BE2C (cell line): ENCODE results near the gene TNIP3.

Experiments used
- DNase-seq: peaks from one replicate; pipeline ENCODE4 v3.0.0-alpha.2; 2020
- H3K27me3 ChIP-seq: fragments of 250-450 bp; sonication (Bioruptor Pico); 2 replicates; pipeline ENCODE4 v1.5.1; 2020; ENCODE audit warnings: mild to moderate bottlenecking
- H3K36me3 ChIP-seq: fragments of 250-450 bp; sonication (Bioruptor Pico); 2 replicates; pipeline ENCODE4 v1.5.1; 2020; ENCODE audit warnings: mild to moderate bottlenecking
- H3K4me1 ChIP-seq: fragments of 250-450 bp; sonication (Bioruptor Pico); 2 replicates; pipeline ENCODE4 v1.5.1; 2020
- H3K4me3 ChIP-seq: 2 replicates; pipeline ENCODE4 v1.5.1; 2011; ENCODE audit warnings: low read depth, low read length
- H3K9me3 ChIP-seq: fragments of 250-450 bp; sonication (Bioruptor Pico); 2 replicates; pipeline ENCODE4 v1.5.1; 2020
- TF ChIP-seq, protein P1 (sequence below): IDR thresholded peaks from 2 replicates; pipeline ENCODE4 v1.5.1; 2012; ENCODE audit warnings: mild to moderate bottlenecking, low read depth, low read length

Gene TNIP3

GRCh38 chr4:121199742-121200561, 35.8 kb upstream of the TNIP3 start:
- TF ChIP-seq, protein P1, sequence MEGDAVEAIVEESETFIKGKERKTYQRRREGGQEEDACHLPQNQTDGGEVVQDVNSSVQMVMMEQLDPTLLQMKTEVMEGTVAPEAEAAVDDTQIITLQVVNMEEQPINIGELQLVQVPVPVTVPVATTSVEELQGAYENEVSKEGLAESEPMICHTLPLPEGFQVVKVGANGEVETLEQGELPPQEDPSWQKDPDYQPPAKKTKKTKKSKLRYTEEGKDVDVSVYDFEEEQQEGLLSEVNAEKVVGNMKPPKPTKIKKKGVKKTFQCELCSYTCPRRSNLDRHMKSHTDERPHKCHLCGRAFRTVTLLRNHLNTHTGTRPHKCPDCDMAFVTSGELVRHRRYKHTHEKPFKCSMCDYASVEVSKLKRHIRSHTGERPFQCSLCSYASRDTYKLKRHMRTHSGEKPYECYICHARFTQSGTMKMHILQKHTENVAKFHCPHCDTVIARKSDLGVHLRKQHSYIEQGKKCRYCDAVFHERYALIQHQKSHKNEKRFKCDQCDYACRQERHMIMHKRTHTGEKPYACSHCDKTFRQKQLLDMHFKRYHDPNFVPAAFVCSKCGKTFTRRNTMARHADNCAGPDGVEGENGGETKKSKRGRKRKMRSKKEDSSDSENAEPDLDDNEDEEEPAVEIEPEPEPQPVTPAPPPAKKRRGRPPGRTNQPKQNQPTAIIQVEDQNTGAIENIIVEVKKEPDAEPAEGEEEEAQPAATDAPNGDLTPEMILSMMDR, result no peak
- Histone ChIP-seq H3K9me3 (no peaks in the 10 kb centered on the region), H3K4me1 (no peaks in the 10 kb centered on the region), H3K36me3 (no peaks in the 10 kb centered on the region), H3K4me3 (no peak overlapping the region), H3K27me3 (no peaks in the 10 kb centered on the region)
- DNase-seq, result no peak

GRCh38 chr4:121198251-121198650, 34.1 kb upstream of the TNIP3 start:
- TF ChIP-seq, protein P1, result no peak
- no peaks in the 10 kb centered on the region for H3K9me3 ChIP-seq
- H3K36me3 ChIP-seq, result no peaks in the 10 kb centered on the region
- H3K4me3 ChIP-seq, result no peak overlapping the region
- H3K4me1 ChIP-seq, result no peaks in the 10 kb centered on the region
- DNase-seq, result no peak
- no peaks in the 10 kb centered on the region for H3K27me3 ChIP-seq

DNA sequence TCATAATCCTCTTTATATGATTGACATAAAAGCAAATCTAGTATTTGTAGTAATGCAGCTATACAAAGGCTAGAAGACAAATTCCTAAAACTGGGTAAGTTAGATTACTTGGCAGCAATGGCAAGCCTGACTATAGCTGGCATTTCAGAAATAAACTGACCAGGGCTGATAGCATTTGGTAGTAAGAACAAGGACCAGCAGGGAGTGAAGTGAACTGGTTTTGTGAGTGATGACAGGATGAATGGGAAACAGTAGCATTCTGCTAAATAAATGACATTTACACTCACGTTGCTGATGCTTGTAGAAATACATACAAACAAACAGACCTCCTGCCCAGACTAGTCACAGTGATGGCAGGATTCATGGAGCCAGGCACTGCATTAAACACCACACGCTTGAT, 31.5 kb upstream of the TNIP3 start:
- no peaks in the 10 kb centered on the region for H3K36me3 ChIP-seq
- H3K27me3 ChIP-seq, result peaks cover 11% of the 10 kb centered on the region
- no peaks in the 10 kb centered on the region for H3K4me1 ChIP-seq
- DNase-seq, result no peak
- TF ChIP-seq, protein P1, result no peak
- H3K4me3 ChIP-seq, result no peak overlapping the region
- no peaks in the 10 kb centered on the region for H3K9me3 ChIP-seq

DNA sequence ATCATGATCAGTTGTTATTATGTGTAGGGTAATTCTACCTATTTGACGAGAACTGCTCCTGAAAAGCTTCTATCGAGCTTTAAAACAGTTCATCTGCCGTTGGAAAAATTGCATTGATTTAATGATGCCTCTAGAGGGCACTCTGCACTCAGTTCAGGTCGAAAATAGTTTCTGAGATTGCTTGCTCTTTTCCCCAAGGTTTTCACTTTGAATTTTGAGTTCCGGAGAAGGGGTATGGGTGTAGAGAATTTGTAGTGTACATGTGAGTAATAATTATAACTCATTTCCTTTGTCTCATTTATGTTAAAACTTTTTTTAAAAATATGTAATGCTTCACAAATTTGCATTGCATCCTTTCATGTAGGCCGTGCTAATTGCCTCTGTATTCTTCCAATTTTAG, 28.4 kb upstream of the TNIP3 start:
- no peaks in the 10 kb centered on the region for H3K9me3 ChIP-seq
- TF ChIP-seq, protein P1, result peak; percentile 86
- no peak overlapping the region for H3K4me3 ChIP-seq
- no peak for DNase-seq
- peaks cover 11% of the 10 kb centered on the region for H3K27me3 ChIP-seq
- no peaks in the 10 kb centered on the region for H3K36me3 ChIP-seq
- H3K4me1 ChIP-seq, result no peaks in the 10 kb centered on the region

DNA sequence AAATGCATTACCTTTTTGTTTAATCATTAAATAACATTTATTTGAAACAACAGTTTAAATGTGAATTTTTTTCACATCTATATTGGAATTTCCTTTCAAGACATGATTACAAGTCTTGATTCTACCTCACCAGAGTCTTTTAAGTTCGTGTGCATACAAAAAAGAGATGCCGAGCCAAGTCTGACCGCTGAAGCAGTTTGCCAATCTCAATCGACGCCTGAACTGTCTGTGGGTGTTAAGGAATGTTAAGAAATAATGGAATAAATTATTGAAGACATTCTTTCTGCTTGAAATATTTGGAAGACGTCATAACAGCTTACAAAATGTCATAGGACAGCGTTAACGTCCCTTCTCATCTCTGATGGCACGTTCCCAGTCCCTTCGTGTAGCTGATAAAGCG, 27.9 kb upstream of the TNIP3 start:
- TF ChIP-seq, protein P1, result no peak
- Histone ChIP-seq H3K36me3 (no peaks in the 10 kb centered on the region), H3K9me3 (no peaks in the 10 kb centered on the region), H3K4me1 (no peaks in the 10 kb centered on the region), H3K27me3 (peaks cover 11% of the 10 kb centered on the region), H3K4me3 (no peak overlapping the region)
- DNase-seq, result no peak

- Histone ChIP-seq H3K36me3 (no peaks in the 10 kb centered on the region), H3K4me1 (no peaks in the 10 kb centered on the region), H3K9me3 (no peaks in the 10 kb centered on the region), H3K27me3 (peaks cover 11% of the 10 kb centered on the region), H3K4me3 (no peak overlapping the region)
- DNase-seq, result no peak
- TF ChIP-seq, protein P1, result no peak
Measured at GRCh38 chr4:121191361-121191760, 27.2 kb upstream of the TNIP3 start.
